ENCODE measurements around the gene EFCC1.
A peak's percentile ranks its signal among the peaks of the same experiment; 100 is the strongest.

The EFCC1 gene

GRCh38 chr3:129015388-129016105 lies 14.4 kb downstream of the EFCC1 start:
- no peak for DNase-seq

GRCh38 chr3:129016356-129016719 lies 15.2 kb downstream of the EFCC1 start:
- peak; percentile 29 for DNase-seq

- no peak for DNase-seq
Observed at GRCh38 chr3:129016720-129017483, 15.8 kb downstream of the EFCC1 start.

GRCh38 chr3:129017484-129017899 lies 16.4 kb downstream of the EFCC1 start:
- no peak for DNase-seq

GRCh38 chr3:129018271-129018670 lies 17.2 kb downstream of the EFCC1 start:
- no peak for DNase-seq

- no peak for DNase-seq
Observed at GRCh38 chr3:129018751-129019150, 17.6 kb downstream of the EFCC1 start.

GRCh38 chr3:129019266-129019665 lies 18.2 kb downstream of the EFCC1 start:
- DNase-seq, result no peak

- DNase-seq, result no peak
Observed at GRCh38 chr3:129020691-129021090, 19.6 kb downstream of the EFCC1 start.

GRCh38 chr3:129021140-129021551 lies 20.0 kb downstream of the EFCC1 start:
- DNase-seq, result no peak

- DNase-seq, result no peak
Observed at GRCh38 chr3:129022114-129023007, 21.3 kb downstream of the EFCC1 start.

- DNase-seq, result no peak
Observed at GRCh38 chr3:129023008-129023358, 21.9 kb downstream of the EFCC1 start.

- no peak for DNase-seq
Observed at GRCh38 chr3:129023909-129024308, 22.8 kb downstream of the EFCC1 start.

GRCh38 chr3:129025108-129025507 lies 24.0 kb downstream of the EFCC1 start:
- no peak for DNase-seq

GRCh38 chr3:129025691-129026435 lies 24.8 kb downstream of the EFCC1 start:
- DNase-seq, result no peak

GRCh38 chr3:129026728-129027543 lies 25.8 kb downstream of the EFCC1 start:
- DNase-seq, result peak; percentile 77

GRCh38 chr3:129027544-129027880 lies 26.4 kb downstream of the EFCC1 start:
- DNase-seq, result no peak

GRCh38 chr3:129028866-129029265 lies 27.8 kb downstream of the EFCC1 start:
- no peak for DNase-seq

- no peak for DNase-seq
Observed at GRCh38 chr3:129030611-129031010, 29.5 kb downstream of the EFCC1 start.

GRCh38 chr3:129031476-129032215 lies 30.5 kb downstream of the EFCC1 start:
- no peak for DNase-seq

- no peak for DNase-seq
Observed at GRCh38 chr3:129032716-129033115, 31.6 kb downstream of the EFCC1 start.

GRCh38 chr3:129033151-129033550 lies 32.0 kb downstream of the EFCC1 start:
- no peak for DNase-seq
